PC-9 (cell line): ENCODE data around the gene G2E3.

Source experiments
- CTCF ChIP-seq: fragments of 200-600 bp; sonication (generic); conservative IDR thresholded peaks from 2 replicates; pipeline ENCODE4 v1.6.1; 2017; ENCODE audit warnings: mixed run types, antibody characterized with exemption, mild to moderate bottlenecking, moderate library complexity
- EZH2 ChIP-seq: fragments of 200-600 bp; sonication (generic); IDR thresholded peaks from 2 replicates; pipeline ENCODE4 v1.8.0; 2017; ENCODE audit warnings: antibody characterized with exemption, low read depth

GRCh38 chr14:30528778-30529642 is 29.9 kb upstream of the G2E3 start:
- TF ChIP-seq EZH2 (no peak), CTCF (no peak)
